ENCODE data around the gene WHRN.

WHRN gene

GRCh38 chr9:114449236-114449635 is 56.0 kb downstream of the WHRN start:
- TF ChIP-seq FOXP2 (optimal IDR thresholded peaks at IDR 0.05; ENCODE audit: borderline replicate concordance, extremely low read depth, extremely low read length, insufficient read depth) (no peak), TAF1 (IDR thresholded peaks at IDR 0.05; ENCODE audit: borderline replicate concordance, insufficient read depth, low read length) (no peak), POLR2AphosphoS5 (IDR thresholded peaks at IDR 0.05; ENCODE audit: low read depth, low read length) (no peak), REST (IDR thresholded peaks at IDR 0.05; ENCODE audit: insufficient read depth in 1 of 2, low read depth in 2 of 2, low read length in 2 of 2) (no peak), SIN3A (IDR thresholded peaks at IDR 0.05; ENCODE audit: borderline replicate concordance, insufficient read depth, low read length) (no peak)

DNA sequence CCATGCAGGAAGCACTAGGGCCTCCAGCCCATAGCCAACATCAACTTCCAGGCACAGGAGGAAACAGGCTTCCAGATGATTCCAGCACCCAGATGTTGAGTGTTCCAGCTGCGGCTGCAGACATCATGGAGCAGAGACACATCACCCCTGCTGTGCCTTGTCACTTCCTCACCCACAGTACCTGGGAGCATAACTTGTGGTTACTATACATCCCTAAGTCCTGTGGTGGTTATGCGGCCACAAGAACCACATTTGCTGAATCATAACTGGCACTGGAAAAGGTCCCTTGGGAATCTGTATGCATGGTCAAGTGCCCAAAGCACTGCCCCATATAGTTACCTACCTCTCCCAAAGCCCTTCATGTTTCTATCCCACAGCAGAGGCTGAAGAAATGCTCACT is 56.6 kb downstream of the WHRN start:
- TF ChIP-seq REST (IDR thresholded peaks at IDR 0.05; ENCODE audit: insufficient read depth in 1 of 2, low read depth in 2 of 2, low read length in 2 of 2) = no peak
- TF ChIP-seq TAF1 (IDR thresholded peaks at IDR 0.05; ENCODE audit: borderline replicate concordance, insufficient read depth, low read length) = no peak
- TF ChIP-seq POLR2AphosphoS5 (IDR thresholded peaks at IDR 0.05; ENCODE audit: low read depth, low read length) = no peak
- no peak for TF ChIP-seq FOXP2 (optimal IDR thresholded peaks at IDR 0.05; ENCODE audit: borderline replicate concordance, extremely low read depth, extremely low read length, insufficient read depth)
- TF ChIP-seq SIN3A (IDR thresholded peaks at IDR 0.05; ENCODE audit: borderline replicate concordance, insufficient read depth, low read length) = no peak

GRCh38 chr9:114446672-114447450 is 58.4 kb downstream of the WHRN start:
- TF ChIP-seq FOXP2 (optimal IDR thresholded peaks at IDR 0.05; ENCODE audit: borderline replicate concordance, extremely low read depth, extremely low read length, insufficient read depth) = no peak
- no peak for TF ChIP-seq TAF1 (IDR thresholded peaks at IDR 0.05; ENCODE audit: borderline replicate concordance, insufficient read depth, low read length)
- TF ChIP-seq SIN3A (IDR thresholded peaks at IDR 0.05; ENCODE audit: borderline replicate concordance, insufficient read depth, low read length) = no peak
- TF ChIP-seq REST (IDR thresholded peaks at IDR 0.05; ENCODE audit: insufficient read depth in 1 of 2, low read depth in 2 of 2, low read length in 2 of 2) = no peak

DNA sequence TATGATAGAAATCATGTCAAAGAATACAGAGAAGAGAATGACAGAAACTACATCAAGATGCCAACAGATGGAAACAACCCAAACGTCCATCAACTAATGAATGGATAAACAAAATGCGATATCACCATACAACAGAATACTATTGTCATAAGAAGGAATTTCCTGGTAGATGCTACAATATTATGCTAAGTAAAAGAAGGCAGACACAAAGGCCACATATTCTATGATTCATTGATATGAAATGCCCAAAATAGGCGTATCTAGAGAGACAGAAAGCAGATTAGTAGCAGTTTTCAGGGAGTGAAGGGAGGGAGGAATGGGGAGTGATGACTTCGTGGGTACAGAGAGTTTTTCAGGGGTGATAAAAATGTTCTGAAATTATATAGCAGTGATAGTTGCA is 59.2 kb downstream of the WHRN start:
- TF ChIP-seq REST (IDR thresholded peaks at IDR 0.05; ENCODE audit: insufficient read depth in 1 of 2, low read depth in 2 of 2, low read length in 2 of 2) (no peak), SIN3A (IDR thresholded peaks at IDR 0.05; ENCODE audit: borderline replicate concordance, insufficient read depth, low read length) (no peak), FOXP2 (optimal IDR thresholded peaks at IDR 0.05; ENCODE audit: borderline replicate concordance, extremely low read depth, extremely low read length, insufficient read depth) (no peak), POLR2AphosphoS5 (IDR thresholded peaks at IDR 0.05; ENCODE audit: low read depth, low read length) (no peak), TAF1 (IDR thresholded peaks at IDR 0.05; ENCODE audit: borderline replicate concordance, insufficient read depth, low read length) (no peak)
